ENCODE measurements around the gene CETP. TPM values are rescaled to one million over a fixed set of nuclear protein-coding genes. Genes with fewer than 3 reads are reported as not detected.
"Not testable (repeated sequence)": the region's sequence is repeated elsewhere in the genome, so short reads cannot be mapped to it uniquely, and the experiment has no call there.

CETP gene
- polyA plus RNA-seq, 3 donors = 13.4 to 16.0 (median 14.7) TPM

- DNase-seq (ENCODE audit: low read depth in 3 of 3, low spot score in 2 of 3) = no peak
Measured at GRCh38 chr16:56977216-56977615, 15.5 kb downstream of the CETP start.

DNA sequence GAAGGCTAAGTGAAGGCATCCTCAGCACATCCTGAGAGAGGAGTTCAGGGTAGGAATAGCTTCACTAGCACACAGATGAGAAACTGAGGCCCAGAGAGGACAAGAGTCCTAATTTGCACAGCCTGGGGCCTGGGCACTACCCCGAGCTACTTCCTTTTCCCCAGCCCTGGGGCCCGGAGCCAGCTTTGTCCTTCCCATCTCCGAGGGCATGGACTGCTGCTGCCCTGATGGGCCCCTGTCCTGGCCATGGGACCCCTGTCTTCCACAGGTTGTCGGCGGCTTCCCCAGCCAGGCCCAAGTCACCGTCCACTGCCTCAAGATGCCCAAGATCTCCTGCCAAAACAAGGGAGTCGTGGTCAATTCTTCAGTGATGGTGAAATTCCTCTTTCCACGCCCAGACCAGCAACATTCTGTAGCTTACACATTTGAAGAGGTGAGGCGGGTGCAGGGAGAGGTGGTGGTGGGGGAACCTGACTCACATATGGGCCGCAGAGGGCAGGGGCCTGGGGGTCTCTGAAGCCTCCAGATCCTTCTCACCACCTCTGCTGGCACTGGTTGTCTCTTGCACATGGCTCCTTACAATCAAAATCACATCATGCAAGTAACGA is 16.2 kb downstream of the CETP start:
- no peak for DNase-seq (ENCODE audit: low read depth in 3 of 3, low spot score in 2 of 3)

DNA sequence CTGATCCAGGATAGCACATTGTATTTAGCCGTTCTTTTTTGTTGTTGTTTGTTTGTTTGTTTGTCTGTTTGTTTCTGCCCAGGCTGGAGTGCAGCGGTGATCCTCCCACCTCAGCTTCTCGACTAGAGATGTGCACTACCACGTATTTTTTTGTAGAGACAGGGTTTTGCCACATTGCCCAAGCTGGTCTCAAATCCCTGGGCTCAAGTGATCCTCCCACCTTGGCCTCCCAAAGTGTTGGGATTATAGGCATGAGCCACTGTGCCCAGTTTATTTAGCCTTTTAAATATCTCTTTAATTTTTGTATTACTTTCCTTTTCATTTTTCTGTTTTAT is 18.4 kb downstream of the CETP start:
- DNase-seq (ENCODE audit: low read depth in 3 of 3, low spot score in 2 of 3) = no peak

GRCh38 chr16:56980792-56981724 is 19.3 kb downstream of the CETP start:
- DNase-seq (ENCODE audit: low read depth in 3 of 3, low spot score in 2 of 3) = no peak

DNA sequence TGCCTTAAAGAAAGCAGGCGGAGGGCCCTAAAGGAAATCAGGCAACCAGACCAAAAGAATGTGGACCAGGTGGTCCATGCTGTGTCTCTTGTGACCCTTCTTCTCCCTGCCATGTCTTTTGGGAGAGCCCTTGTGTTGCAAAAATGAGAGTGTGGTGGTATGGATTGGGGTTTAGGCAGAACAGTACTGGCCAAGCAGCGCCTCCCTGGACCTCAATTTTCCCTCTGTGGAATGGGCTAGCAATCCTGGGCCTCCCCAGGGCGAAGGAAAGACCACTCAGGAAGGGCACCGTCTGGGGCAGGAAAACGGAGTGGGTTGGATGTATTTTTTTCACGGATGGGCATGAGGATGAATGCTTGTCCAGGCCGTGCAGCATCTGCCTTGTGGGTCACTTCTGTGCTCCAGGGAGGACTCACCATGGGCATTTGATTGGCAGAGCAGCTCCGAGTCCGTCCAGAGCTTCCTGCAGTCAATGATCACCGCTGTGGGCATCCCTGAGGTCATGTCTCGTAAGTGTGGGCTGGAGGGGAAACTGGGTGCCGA is 20.1 kb downstream of the CETP start:
- DNase-seq (ENCODE audit: low read depth in 3 of 3, low spot score in 2 of 3) = no peak

DNA sequence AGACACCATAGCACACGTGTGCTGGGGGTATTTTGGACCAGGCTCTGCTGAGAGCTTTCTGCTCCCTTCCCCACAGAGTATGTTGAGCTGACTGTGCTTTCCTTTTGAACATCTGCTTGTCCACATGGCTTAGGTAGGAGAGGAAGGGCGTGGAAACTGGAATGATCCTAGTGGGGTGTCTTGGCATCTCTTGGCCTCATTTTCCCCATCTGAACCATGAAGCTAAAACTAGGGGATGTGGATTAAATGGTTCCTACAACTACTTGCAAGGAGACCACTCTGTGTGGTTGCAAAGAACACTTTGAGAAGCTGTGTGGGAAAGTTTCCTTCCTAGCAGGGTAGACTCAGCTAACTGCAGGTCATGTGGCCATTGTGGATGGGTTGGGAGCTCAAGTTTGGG is 20.9 kb downstream of the CETP start:
- DNase-seq (ENCODE audit: low read depth in 3 of 3, low spot score in 2 of 3) = no peak

- no peak for DNase-seq (ENCODE audit: low read depth in 3 of 3, low spot score in 2 of 3)
Measured at GRCh38 chr16:56983211-56983751, 21.5 kb downstream of the CETP start.

GRCh38 chr16:56984639-56985038 is 22.9 kb downstream of the CETP start:
- DNase-seq (ENCODE audit: low read depth in 3 of 3, low spot score in 2 of 3) = no peak

- no peak for DNase-seq (ENCODE audit: low read depth in 3 of 3, low spot score in 2 of 3)
Measured at GRCh38 chr16:56985288-56985961, 23.7 kb downstream of the CETP start.

- DNase-seq (ENCODE audit: low read depth in 3 of 3, low spot score in 2 of 3) = no peak
Measured at GRCh38 chr16:56985962-56986360, 24.2 kb downstream of the CETP start.

- DNase-seq (ENCODE audit: low read depth in 3 of 3, low spot score in 2 of 3) = no peak
Measured at GRCh38 chr16:56986361-56986760, 24.6 kb downstream of the CETP start.

- not testable (repeated sequence) for DNase-seq (ENCODE audit: low read depth in 3 of 3, low spot score in 2 of 3)
Measured at GRCh38 chr16:56986908-56987307, 25.2 kb downstream of the CETP start.

DNA sequence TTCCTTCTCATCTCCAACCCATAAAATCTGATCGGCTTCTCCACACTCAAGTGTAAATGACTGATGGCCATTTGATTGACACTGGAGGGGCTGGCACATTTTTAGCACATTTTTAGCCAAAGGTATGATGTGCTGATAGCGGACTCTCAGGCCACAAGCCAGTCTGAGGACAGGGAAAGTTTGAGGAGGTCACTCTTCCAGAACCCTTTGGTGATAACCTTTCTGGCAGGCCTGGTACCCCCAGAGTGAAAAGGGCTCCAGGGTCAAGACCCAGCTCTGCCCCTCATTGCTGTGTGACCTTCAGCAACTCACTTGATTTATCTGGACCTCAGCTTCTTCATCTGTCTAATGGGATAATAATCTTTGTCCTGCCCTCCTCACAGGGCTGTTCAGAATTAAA is 25.9 kb downstream of the CETP start:
- no peak for DNase-seq (ENCODE audit: low read depth in 3 of 3, low spot score in 2 of 3)

- DNase-seq (ENCODE audit: low read depth in 3 of 3, low spot score in 2 of 3) = no peak
Measured at GRCh38 chr16:56988161-56988947, 26.6 kb downstream of the CETP start.

DNA sequence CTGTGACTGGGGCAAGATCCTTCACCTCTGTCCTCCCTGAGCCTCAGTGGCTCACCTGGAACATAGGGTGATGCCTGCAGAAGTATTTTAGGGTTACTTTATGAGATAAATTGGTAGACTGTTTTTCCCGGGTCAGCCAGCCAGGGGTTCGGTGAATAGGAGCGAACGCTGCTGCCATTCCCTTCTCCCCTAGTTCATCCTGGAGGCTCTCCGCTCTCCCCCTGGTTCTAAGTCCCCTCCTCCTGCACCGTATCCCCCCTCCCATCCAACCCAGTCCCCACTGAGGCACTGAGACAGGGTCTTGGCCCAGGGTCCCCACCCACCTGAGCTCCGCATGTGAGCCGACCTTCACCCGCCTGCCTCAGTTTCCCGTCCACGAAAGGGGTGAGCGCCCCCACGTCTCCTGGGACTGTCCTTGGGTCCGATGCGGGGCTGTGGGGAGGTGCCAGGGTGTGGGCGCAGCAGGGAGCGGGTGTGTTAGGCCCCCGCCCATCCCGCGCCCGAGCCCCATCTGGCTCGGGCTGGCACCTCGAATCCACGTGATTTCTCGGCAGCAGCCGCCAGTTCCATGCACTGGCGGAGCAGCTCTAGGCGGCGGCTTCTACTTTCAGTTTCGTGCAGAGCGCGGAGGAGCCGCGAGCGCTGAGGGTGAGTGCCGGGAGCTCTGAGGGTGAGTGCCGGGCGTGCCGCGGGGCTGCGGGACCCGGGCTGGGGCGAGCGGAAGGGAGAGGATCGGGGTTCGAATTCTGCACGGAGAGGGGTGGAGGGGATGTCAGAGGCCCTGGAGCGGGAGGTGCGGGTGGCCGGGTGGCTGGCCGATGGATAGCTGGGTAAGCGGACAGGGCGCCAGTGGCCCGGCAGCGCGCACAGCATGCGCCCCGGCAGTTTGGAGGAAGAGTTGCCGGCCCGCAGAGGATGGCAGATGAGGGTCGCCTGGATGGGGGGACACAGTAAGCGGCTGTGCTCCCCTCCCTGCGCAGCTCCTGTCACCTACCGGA is 27.5 kb downstream of the CETP start, which contains the start of gene NLRC5:
TSS of gene NLRC5 (plus strand) at position 610 of the 998 bp plus-strand sequence. CDS start 31,156 bp downstream, outside the sequence.
- DNase-seq (ENCODE audit: low read depth in 3 of 3, low spot score in 2 of 3) = peak in 2 of 3 donors; percentile 45 to 67

- no peak for DNase-seq (ENCODE audit: low read depth in 3 of 3, low spot score in 2 of 3)
Measured at GRCh38 chr16:56989988-56990387, 28.2 kb downstream of the CETP start.

DNA sequence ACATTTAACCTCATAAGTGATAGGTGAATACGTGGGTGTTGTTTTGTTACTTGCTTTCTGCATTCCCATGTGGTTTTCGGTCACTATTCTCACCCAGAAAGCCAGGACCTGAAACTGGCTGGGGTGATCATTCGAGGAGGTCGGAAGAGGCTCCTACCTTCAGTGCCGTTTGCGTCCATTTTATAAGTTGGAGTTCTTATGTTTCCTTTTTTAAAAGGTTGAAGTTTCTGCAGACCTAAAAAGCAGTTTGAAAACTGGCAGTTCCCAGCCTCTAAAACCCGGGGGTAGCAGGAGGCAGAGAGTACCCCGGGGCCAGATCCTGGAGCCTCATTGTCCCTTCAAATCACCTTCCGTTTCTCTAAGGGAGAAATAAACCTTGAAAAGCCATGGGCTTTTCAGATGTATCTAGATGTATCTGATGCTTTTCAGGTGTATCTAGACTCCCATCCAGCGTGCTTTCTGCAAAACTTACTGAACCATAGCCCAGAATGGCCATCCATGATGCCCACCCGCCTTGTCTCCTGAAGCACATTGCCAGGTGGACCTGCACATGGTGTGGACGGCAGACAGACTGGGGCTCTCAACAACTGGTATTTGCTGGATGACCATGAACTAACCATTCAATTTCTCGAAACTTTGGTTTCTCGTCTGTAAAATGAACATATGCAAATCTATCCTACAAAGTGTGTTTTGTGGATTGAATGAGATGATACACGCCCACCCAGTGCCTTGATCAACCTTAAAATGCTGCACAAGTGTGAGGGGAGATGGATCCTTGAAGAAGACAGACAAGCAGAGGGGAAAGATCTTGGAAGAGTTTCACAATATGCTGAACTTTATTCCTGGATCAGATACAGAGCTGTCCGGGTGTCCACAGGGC is 28.9 kb downstream of the CETP start:
- no peak for DNase-seq (ENCODE audit: low read depth in 3 of 3, low spot score in 2 of 3)

- not testable (repeated sequence) for DNase-seq (ENCODE audit: low read depth in 3 of 3, low spot score in 2 of 3)
Measured at GRCh38 chr16:56992431-56992830, 30.7 kb downstream of the CETP start.

Measured in right renal cortex interstitium (tissue), 3 donors.